CD4-positive, alpha-beta T cell treated with Interleukin-21 for 1 hour (primary cell): ENCODE measurements around the gene TADA3.
"Not testable (repeated sequence)": the region's sequence is repeated elsewhere in the genome, so short reads cannot be mapped to it uniquely, and the experiment has no call there.

Experiments
- DNase-seq: peaks from one replicate; pipeline ENCODE4 v3.0.0-alpha.2; 2020

The TADA3 gene

DNA sequence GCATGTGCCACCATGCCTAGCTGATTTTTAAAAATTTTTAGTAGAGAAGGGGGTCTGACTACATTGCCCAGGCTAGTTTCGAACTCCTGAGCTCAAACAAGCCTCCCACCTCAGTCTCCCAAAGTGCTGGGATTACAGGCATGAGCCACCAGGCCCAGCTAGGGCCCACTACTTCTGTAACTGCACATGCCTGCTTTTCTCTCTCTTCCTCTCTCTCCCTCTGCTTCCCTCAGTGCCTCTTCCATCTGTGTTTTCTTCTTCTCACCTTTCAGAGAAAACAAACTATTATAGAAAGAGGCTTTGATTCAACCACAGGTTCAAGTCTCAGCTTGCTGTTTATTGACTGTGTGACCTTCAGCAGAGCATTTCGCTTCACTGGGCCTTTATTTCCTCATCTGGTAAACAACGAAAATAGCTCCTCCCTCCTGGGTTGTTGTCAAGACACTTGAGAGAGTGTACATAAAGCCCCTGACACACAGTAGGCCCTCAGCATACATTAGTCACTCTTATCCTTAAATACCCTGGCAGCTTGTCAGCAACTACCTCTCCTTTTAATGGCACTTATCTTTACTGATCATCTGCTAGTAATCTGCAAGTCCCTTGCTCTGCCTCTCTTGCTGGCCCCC, 10.2 kb downstream of the TADA3 start:
- no peak for DNase-seq

DNA sequence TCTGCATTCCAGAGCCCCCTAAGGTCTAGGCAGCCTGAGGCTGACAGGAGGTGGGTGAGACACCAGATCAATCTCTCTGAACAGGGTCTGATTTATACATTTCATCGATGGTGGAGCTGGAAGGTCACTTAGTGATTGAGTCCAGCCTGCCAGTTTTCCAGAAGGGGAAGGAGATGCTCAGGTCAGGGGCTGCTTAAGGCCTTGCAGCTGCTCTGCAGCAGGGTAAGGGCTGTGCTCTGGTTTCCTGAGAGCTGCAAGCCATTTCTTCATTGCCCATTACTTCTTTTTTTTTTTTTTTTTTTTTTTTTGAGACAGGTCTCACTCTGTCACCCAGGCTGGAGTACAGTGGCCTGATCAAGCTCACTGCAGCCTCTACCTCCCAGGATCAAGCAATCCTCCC, 10.7 kb downstream of the TADA3 start:
- DNase-seq = no peak

GRCh38 chr3:9780910-9781309, 11.4 kb downstream of the TADA3 start:
- no peak for DNase-seq

- no peak for DNase-seq
These were observed 11.8 kb downstream of the TADA3 start for GRCh38 chr3:9780458-9780812.

DNA sequence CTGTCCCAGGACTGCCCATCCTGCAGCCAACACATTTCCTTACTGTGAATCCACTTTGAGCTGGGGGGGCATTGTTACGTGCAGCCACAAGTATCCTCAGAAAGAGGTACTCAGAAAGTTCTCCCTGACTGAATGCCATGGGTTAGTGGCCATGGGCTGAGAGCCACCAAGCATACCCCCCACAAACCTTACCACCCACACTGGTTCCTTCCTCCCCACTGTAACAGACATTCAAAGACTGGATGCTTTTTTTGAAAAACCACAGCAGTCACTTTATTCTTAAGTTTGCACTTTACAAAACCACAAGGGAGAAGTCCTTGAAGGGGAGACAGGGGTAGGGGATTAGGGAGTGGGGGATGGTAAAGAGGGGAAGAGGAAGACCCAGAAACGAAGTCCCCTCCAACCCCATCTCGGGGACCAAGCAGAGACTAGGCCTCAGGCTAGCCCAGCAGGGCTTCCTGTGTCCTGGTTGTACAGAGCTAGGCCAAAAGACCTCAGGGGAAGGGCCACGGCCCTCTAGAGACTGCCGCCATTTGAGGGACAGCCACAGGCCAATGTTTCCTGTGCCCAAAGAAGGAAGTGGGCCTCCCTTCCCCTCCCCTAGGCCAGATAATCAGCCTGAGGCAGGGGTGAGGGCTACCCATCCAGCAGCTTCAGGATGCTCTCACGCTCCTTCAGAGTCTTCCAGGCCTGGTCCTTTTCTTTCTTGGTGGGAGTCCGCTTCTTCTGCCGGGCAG, 12.4 kb downstream of the TADA3 start:
- peak; percentile 53 for DNase-seq

GRCh38 chr3:9779075-9779593, 13.1 kb downstream of the TADA3 start:
- DNase-seq = no peak

- DNase-seq = no peak
These were observed 13.9 kb downstream of the TADA3 start for GRCh38 chr3:9778143-9779074.

GRCh38 chr3:9777694-9778021, 14.6 kb downstream of the TADA3 start:
- DNase-seq = no peak

GRCh38 chr3:9776896-9777693, 15.2 kb downstream of the TADA3 start:
- no peak for DNase-seq

DNA sequence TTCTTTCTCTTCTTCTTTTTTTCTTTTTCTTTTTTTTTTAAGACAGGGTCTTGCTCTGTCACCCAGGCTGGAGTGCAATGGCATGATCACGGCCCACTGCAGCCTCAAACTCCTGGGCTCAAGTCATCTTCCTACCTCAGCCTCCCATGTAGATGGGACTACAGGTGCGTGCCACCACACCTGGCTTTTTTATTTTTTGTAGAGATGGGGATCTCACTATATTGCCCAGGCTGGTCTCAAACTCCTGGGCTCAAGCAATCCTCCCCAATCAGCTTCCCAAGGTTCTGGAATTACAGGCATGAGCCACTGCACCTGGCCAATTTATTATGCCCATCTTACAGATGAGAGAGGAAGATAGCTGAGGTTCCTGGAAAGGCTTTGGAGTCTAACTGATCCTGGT, 21.3 kb downstream of the TADA3 start:
- DNase-seq = not testable (repeated sequence)

GRCh38 chr3:9770276-9770812, 21.9 kb downstream of the TADA3 start:
- no peak for DNase-seq

DNA sequence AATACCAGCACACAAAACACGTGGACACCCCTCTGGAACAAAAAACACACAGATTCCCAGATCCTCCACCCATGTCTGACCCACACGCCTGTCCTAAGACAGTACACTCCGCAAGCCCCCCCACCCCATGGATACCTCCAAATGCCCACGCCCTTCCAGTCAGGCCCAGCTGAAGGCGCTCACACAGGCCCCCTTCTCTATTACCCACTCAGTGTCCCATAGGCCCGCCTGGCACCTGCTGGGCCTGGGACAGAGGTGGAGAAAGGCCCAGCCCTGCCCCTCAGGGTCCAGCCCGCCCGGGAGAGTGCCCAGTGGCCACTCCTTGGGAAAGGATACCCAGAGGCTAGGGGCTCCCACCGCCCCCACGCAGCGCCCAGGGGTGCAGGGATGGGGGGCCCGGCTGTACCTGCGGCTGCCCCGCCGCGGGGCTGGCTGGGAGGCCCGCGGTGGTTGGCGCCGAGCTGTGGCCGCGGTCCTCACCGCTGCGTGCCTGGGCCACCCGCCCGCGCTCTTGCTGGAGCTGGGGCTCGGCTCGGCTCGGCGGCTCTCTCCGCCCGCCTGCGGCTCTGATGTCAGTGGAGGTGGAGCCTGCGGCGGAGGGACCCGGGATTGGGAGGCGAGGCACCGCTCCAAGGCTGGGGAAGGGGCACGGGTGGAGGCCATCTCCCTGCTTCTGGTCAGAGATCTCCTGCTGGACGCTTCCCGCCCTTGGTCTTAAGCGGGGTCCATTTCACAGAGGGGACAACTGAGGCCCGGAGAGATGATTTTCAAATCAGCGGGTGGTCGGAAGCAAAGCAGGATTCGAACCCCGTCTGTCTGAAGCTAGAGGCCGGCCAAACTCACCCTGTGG, 22.6 kb downstream of the TADA3 start, which contains the start of gene CAMK1:
CAMK1 (minus strand) TSS at position 522 of the 850 bp plus-strand sequence. CDS start 2,198 bp downstream, outside the sequence.
- DNase-seq = peak; percentile 58

DNA sequence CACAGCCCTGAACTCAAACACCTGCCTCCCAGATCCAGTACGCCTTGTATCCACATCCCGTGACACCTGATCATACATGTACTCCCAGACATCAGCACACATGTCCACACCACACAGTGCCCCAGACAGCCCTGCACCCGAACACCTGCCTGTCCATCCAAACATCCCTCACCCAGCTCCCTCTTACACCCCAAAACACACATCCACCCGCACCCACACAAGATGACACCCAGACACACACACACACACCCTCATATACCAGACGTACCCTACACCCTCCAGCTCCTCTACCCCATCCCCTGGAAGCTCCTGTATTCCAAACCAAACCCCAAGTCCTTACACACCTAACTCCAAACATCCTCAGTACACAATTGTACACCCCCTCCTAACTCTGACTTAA, 23.3 kb downstream of the TADA3 start:
- no peak for DNase-seq

- DNase-seq = no peak
These were observed 24.0 kb downstream of the TADA3 start for GRCh38 chr3:9768141-9768775.

DNA sequence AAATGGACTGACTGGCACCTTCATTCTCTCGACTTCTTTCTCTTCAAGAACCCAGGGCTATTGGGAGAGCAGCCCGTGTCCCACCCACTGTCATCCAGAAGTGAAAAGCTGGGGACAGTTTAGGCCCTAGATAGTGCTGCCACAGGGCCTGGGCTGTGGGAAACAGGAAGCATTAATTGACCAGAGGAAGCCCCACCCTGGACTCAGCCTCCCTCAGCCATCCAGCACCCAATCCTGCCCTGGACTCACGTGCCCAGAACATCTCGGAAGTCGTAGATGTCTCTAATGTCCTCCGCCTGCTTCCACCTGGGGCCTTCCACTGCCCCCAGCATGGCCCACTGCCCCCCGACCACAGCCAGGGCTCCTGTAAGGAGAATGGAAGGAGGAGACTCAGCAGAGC, 24.9 kb downstream of the TADA3 start:
- DNase-seq = no peak

DNA sequence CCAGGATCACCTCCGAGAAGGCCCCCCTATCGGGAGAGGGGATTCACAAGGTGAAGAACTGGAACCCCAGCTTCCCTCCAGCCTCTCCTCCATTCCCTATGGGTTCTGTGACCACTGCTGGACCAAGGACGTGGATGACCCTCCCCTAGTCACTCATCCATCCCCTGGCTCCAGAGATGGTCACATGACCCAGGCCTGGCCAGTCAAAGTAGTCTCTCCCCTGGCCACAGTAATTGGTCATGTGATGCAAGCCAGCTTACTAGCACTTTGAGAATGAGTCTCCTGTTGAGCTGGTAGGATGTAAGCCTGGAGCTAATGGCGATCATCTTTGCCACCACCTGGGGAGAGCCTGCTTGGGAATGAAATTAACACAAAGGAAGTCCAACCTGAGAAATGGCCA, 26.4 kb downstream of the TADA3 start:
- DNase-seq = no peak

GRCh38 chr3:9762871-9763270, 29.4 kb downstream of the TADA3 start:
- DNase-seq = no peak

- no peak for DNase-seq
These were observed 30.4 kb downstream of the TADA3 start for GRCh38 chr3:9761919-9762318.

DNA sequence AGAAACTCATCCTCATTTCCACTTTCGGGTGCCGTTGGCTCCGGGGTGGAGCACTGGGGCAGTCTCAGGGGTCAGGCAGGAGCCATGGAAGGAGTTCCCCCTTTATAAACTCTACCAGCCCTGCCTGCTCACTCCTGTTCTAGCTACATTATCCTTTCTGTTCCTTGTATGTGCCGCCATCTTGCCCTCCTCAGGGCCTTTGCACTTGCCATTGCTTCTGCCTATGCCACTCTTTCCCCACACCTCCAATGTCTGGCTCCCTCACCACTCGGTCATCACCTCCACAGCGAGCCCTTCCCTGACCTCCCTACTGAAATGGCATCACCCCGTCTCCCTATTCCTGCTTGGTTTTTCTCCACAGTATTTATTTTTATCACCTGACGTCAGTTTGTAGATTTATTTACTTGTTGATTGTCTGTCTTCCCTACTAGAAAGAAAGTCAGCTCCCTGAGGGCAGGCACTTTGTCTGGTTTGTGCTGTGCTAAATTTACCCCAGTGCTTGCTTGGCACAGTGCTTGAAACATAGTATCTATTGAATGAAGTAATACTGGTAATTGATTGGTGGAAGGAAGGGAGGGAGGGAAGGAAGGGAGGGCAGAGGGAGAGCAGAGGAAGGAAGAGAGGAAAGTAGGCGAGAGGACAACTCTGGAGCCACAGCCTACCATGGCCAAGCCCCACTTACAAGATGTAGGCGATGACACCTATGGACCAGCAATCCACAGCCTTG, 31.3 kb downstream of the TADA3 start:
- DNase-seq = no peak

- no peak for DNase-seq
These were observed 34.8 kb downstream of the TADA3 start for GRCh38 chr3:9757427-9757826.
